Fibroblast of lung (primary cell): Measurements from ENCODE around the gene XYLT1. TPM values are rescaled to one million over a fixed set of nuclear protein-coding genes. Genes with fewer than 3 reads are reported as not detected.

ENCODE experiments used
- DNase-seq, 2 donors: peaks; one replicate each; pipeline versions ENCODE4 v3.0.0 to v3.0.0-alpha.2; 2010; ENCODE audit warnings: low read depth in 2 of 2
- H2AFZ ChIP-seq: 2 replicates; pipeline ENCODE4 v1.5.1; 2012; ENCODE audit warnings: low read length, control low read depth, inconsistent platforms
- H3K27ac ChIP-seq: 2 replicates; pipeline ENCODE4 v1.5.1; 2011; ENCODE audit warnings: low read length, control low read depth; ENCODE audit not compliant: insufficient read depth
- H3K27me3 ChIP-seq: 2 replicates; pipeline ENCODE4 v1.5.1; 2011; ENCODE audit warnings: mild to moderate bottlenecking, low read length; ENCODE audit not compliant: control insufficient read depth, insufficient read depth
- H3K36me3 ChIP-seq: 2 replicates; pipeline ENCODE4 v1.5.1; 2011; ENCODE audit warnings: low read length; ENCODE audit not compliant: control insufficient read depth, insufficient read depth
- H3K4me1 ChIP-seq: 2 replicates; pipeline ENCODE4 v1.5.1; 2011; ENCODE audit warnings: low read length; ENCODE audit not compliant: control insufficient read depth, insufficient read depth; ENCODE audit errors: extremely low read depth
- H3K4me2 ChIP-seq: 2 replicates; pipeline ENCODE4 v1.5.1; 2011; ENCODE audit warnings: low read length, control low read depth; ENCODE audit not compliant: insufficient read depth; ENCODE audit errors: extremely low read depth
- H3K4me3 ChIP-seq, 4 experiments: fragments of 200-600 bp in 1 of 4; sonication (generic) in 1 of 4; replicated peaks in 1 of 4; 2 replicates each; pipeline ENCODE4 v1.5.1; 2011 to 2016; ENCODE audit warnings: low read length in 4 of 4, low read depth in 3 of 4, mild to moderate bottlenecking in 3 of 4, control low read depth in 2 of 4, inconsistent platforms in 1 of 4, mixed read lengths in 1 of 4; ENCODE audit not compliant: insufficient read depth in 1 of 4; ENCODE audit errors: control extremely low read depth in 1 of 4
- H3K79me2 ChIP-seq: 2 replicates; pipeline ENCODE4 v1.5.1; 2012; ENCODE audit warnings: mild to moderate bottlenecking, low read length, inconsistent platforms; ENCODE audit not compliant: control insufficient read depth, insufficient read depth
- H3K9ac ChIP-seq: 2 replicates; pipeline ENCODE4 v1.5.1; 2011; ENCODE audit warnings: mild to moderate bottlenecking, low read length, control low read depth; ENCODE audit not compliant: insufficient read depth
- H3K9me3 ChIP-seq: 2 replicates; pipeline ENCODE4 v1.5.1; 2012; ENCODE audit warnings: low read depth, low read length; ENCODE audit not compliant: control insufficient read depth, insufficient read depth
- H4K20me1 ChIP-seq: 2 replicates; pipeline ENCODE4 v1.5.1; 2011; ENCODE audit warnings: low read length; ENCODE audit not compliant: control insufficient read depth, insufficient read depth; ENCODE audit errors: extremely low read depth
- CTCF ChIP-seq, 2 donors: IDR thresholded peaks in 1 of 2; conservative IDR thresholded peaks in 1 of 2; 1 replicate in 1 of 2; 2 replicates in 1 of 2; pipeline ENCODE4 v1.5.1; 2011 to 2012; ENCODE audit warnings: low read length in 2 of 2, control low read depth in 1 of 2, inconsistent platforms in 1 of 2, low read depth in 1 of 2, mild to moderate bottlenecking in 1 of 2
- EZH2 ChIP-seq: IDR thresholded peaks from 2 replicates; pipeline ENCODE4 v1.5.1; 2012; ENCODE audit warnings: low read length, control low read depth, mild to moderate bottlenecking; ENCODE audit errors: missing control alignments
- polyA plus RNA-seq, 2 donors: library from polyadenylated mRNA; depleted of rRNA in 1 of 2; stranded (reverse) in 1 of 2; unstranded in 1 of 2; fragments of >200 nt; gene quantifications; 2 replicates each; pipeline ENCODE4 v1.2.1, GENCODE V29; 2011 to 2012; ENCODE audit warnings: missing spikeins in 1 of 2
- total RNA-seq: library from RNA; depleted of rRNA; stranded (reverse); fragments of >200 nt; gene quantifications from 2 replicates; pipeline ENCODE4 v1.2.1, GENCODE V29; 2014

Gene XYLT1
- total and polyA plus RNA-seq, 2 donors (not counting 1 experiment from before 2014, with no cell fraction given) = 9.3 to 21.8 TPM

- H3K9me3 ChIP-seq = no peaks in the 10 kb centered on the region
- no peak overlapping the region for H3K27ac ChIP-seq
- H3K27me3 ChIP-seq = no peaks in the 10 kb centered on the region
- H3K4me3 ChIP-seq = no peak overlapping the region
- DNase-seq = no peak
- no peak overlapping the region for H3K4me2 ChIP-seq
- no peak overlapping the region for H2AFZ ChIP-seq
- no peaks in the 10 kb centered on the region for H3K36me3 ChIP-seq
- H3K79me2 ChIP-seq = peaks cover under 1% of the 10 kb centered on the region
- H3K9ac ChIP-seq = no peak overlapping the region
- no peaks in the 10 kb centered on the region for H4K20me1 ChIP-seq
- no peak for TF ChIP-seq EZH2
- no peak for TF ChIP-seq CTCF (conservative IDR thresholded peaks at IDR 0.05 in 1 of 2, IDR thresholded peaks at IDR 0.05 in 1 of 2; ENCODE audit: low read depth in 1 of 2, low read length in 2 of 2)
- peaks cover 13% of the 10 kb centered on the region for H3K4me1 ChIP-seq
Observed at GRCh38 chr16:17408955-17409441, 61.8 kb downstream of the XYLT1 start.

GRCh38 chr16:17408296-17408695, 62.5 kb downstream of the XYLT1 start:
- Histone ChIP-seq H3K36me3 (no peaks in the 10 kb centered on the region), H3K9ac (no peak overlapping the region), H3K4me3 (no peak overlapping the region), H3K79me2 (peaks cover 5% of the 10 kb centered on the region), H3K27me3 (no peaks in the 10 kb centered on the region), H3K27ac (no peak overlapping the region), H3K4me1 (peaks cover 13% of the 10 kb centered on the region), H4K20me1 (no peaks in the 10 kb centered on the region), H2AFZ (no peak overlapping the region), H3K4me2 (no peak overlapping the region), H3K9me3 (no peaks in the 10 kb centered on the region)
- no peak for DNase-seq
- no peak for TF ChIP-seq CTCF (conservative IDR thresholded peaks at IDR 0.05 in 1 of 2, IDR thresholded peaks at IDR 0.05 in 1 of 2; ENCODE audit: low read depth in 1 of 2, low read length in 2 of 2)
- no peak for TF ChIP-seq EZH2

DNA sequence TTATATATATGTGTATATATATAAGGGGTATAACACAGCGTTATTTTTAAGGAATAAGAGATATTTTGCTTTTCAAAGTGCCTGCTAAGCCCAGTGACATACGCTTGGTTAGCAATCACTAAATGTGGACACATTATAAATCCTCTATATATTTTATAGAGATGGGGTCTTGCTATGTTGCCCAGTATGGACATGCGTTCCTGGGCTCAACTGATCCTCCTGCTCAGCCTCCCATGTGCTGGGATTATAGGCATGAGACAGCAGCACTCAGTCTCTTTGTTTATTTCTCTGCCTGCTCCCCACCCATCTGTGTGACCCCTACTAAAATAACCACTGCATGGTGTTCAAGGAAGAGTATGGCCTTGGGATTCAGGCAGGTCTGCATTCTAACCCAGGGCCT, 63.4 kb downstream of the XYLT1 start:
- H3K4me3 ChIP-seq = no peak overlapping the region
- H3K27ac ChIP-seq = peak overlapping the region; percentile 11
- H3K36me3 ChIP-seq = no peaks in the 10 kb centered on the region
- no peaks in the 10 kb centered on the region for H3K9me3 ChIP-seq
- peaks cover 5% of the 10 kb centered on the region for H3K79me2 ChIP-seq
- H3K4me1 ChIP-seq = peaks cover 13% of the 10 kb centered on the region
- H4K20me1 ChIP-seq = no peaks in the 10 kb centered on the region
- DNase-seq = no peak
- H3K9ac ChIP-seq = no peak overlapping the region
- H3K4me2 ChIP-seq = no peak overlapping the region
- H2AFZ ChIP-seq = no peak overlapping the region
- H3K27me3 ChIP-seq = no peaks in the 10 kb centered on the region
- TF ChIP-seq EZH2 (no peak), CTCF (conservative IDR thresholded peaks at IDR 0.05 in 1 of 2, IDR thresholded peaks at IDR 0.05 in 1 of 2; ENCODE audit: low read depth in 1 of 2, low read length in 2 of 2) (no peak)
